Endothelial cell of umbilical vein (primary cell): ENCODE results near the gene POU3F1. TPM values are rescaled to one million over a fixed set of nuclear protein-coding genes. Genes with fewer than 3 reads are reported as not detected.

Experiments used
- BruUV-seq: library from RNA; stranded (reverse); fragments of 400-500 nt; replicated peaks from 2 replicates; lab custom pipeline; 2021; lab: Mats Ljungman, UMichigan
- CTCF ChIA-PET: fragments of 300-600, 350-600 bp; sonication (Branson Sonifier 250); formaldehyde crosslinking; loops from one replicate; lab custom pipeline; 2021; ENCODE audit warnings: antibody characterized with exemption, inconsistent platforms; lab: Charles Lee
- POLR2A ChIA-PET: fragments of 300-600, 350-600 bp; sonication (Branson Sonifier 250); formaldehyde crosslinking; loops from one replicate; lab custom pipeline; 2021; ENCODE audit warnings: antibody characterized with exemption, inconsistent platforms; lab: Charles Lee
- DNase-seq: peaks from one replicate; pipeline ENCODE4 v3.0.0-alpha.2; 2011; ENCODE audit warnings: low read depth, low spot score
- FAIRE-seq: peaks from 2 replicates; lab custom pipeline; 2011; peaks lifted over from hg19 to GRCh38; lab: Jason Lieb, UNC
- H2AFZ ChIP-seq: 2 replicates; pipeline ENCODE4 v1.6.0; 2012; ENCODE audit warnings: low read depth, low read length, control low read depth, inconsistent platforms
- H3K27ac ChIP-seq: 2 replicates; pipeline ENCODE4 v1.5.1; 2011; ENCODE audit warnings: low read depth, mild to moderate bottlenecking, control low read depth, low read length, moderate library complexity; ENCODE audit not compliant: insufficient read depth
- H3K27me3 ChIP-seq, 2 experiments: 2 replicates each; pipeline versions ENCODE4 v1.6.0 to v1.6.1; 2011; ENCODE audit warnings: low read length in 2 of 2, mixed read lengths in 1 of 2; ENCODE audit not compliant: control insufficient read depth in 2 of 2, insufficient read depth in 2 of 2
- H3K36me3 ChIP-seq, 2 experiments: 2 replicates in 1 of 2; 3 replicates in 1 of 2; pipeline ENCODE4 v1.5.1; 2011; ENCODE audit warnings: low read length in 2 of 2, mild to moderate bottlenecking in 1 of 2, moderate library complexity in 1 of 2; ENCODE audit not compliant: control insufficient read depth in 2 of 2, insufficient read depth in 2 of 2; ENCODE audit errors: extremely low read depth in 1 of 2
- H3K4me1 ChIP-seq: 3 replicates; pipeline ENCODE4 v1.5.1; 2011; ENCODE audit warnings: mild to moderate bottlenecking, low read length; ENCODE audit not compliant: control insufficient read depth, insufficient read depth; ENCODE audit errors: extremely low read depth
- H3K4me2 ChIP-seq: 2 replicates; pipeline ENCODE4 v1.6.1; 2011; ENCODE audit warnings: low read length, control low read depth, mixed read lengths; ENCODE audit not compliant: insufficient read depth
- H3K4me3 ChIP-seq, 3 experiments: fragments of 200-600 bp in 1 of 3; sonication (generic), shearing (Covaris generic) in 1 of 3; replicated peaks in 1 of 3; 2 replicates each; pipeline ENCODE4 v1.5.1; 2011 to 2016; ENCODE audit warnings: control low read depth in 3 of 3, low read length in 3 of 3, mild to moderate bottlenecking in 2 of 3, inconsistent platforms in 1 of 3, low read depth in 1 of 3, moderate library complexity in 1 of 3; ENCODE audit not compliant: insufficient read depth in 1 of 3
- H3K79me2 ChIP-seq: 2 replicates; pipeline ENCODE4 v1.6.0; 2012; ENCODE audit warnings: low read length, inconsistent platforms; ENCODE audit not compliant: control insufficient read depth, insufficient read depth
- H3K9ac ChIP-seq: replicated peaks from 2 replicates; pipeline ENCODE3; 2011; ENCODE audit warnings: low read length, control low read depth; ENCODE audit not compliant: insufficient read depth; ENCODE audit errors: extremely low read depth
- H3K9me1 ChIP-seq: replicated peaks from 3 replicates; pipeline ENCODE4 v1.6.0; 2011; ENCODE audit warnings: mild to moderate bottlenecking, low read length; ENCODE audit not compliant: control insufficient read depth, insufficient read depth; ENCODE audit errors: extremely low read depth
- H3K9me3 ChIP-seq: replicated peaks from 2 replicates; pipeline ENCODE4 v1.5.1; 2012; ENCODE audit warnings: low read length, inconsistent platforms; ENCODE audit not compliant: control insufficient read depth, insufficient read depth
- H4K20me1 ChIP-seq: replicated peaks from 2 replicates; pipeline ENCODE3; 2011; ENCODE audit warnings: mild to moderate bottlenecking, low read length; ENCODE audit not compliant: control insufficient read depth, insufficient read depth; ENCODE audit errors: extremely low read depth
- EZH2 ChIP-seq: IDR thresholded peaks from 2 replicates; pipeline ENCODE4 v1.6.1; 2012; ENCODE audit warnings: borderline replicate concordance, low read depth, mild to moderate bottlenecking, moderate library complexity, low read length, inconsistent platforms; ENCODE audit not compliant: severe bottlenecking
- FOS ChIP-seq: IDR thresholded peaks from 2 replicates; pipeline ENCODE4 v1.6.1; 2011; ENCODE audit warnings: mild to moderate bottlenecking, low read length, moderate library complexity, borderline replicate concordance; ENCODE audit not compliant: insufficient read depth
- GATA2 ChIP-seq: IDR thresholded peaks from 2 replicates; pipeline ENCODE4 v1.7.0; 2011; ENCODE audit warnings: low read depth, mild to moderate bottlenecking, moderate library complexity, mixed read lengths, low read length; ENCODE audit not compliant: insufficient read length, insufficient read depth
- JUN ChIP-seq: IDR thresholded peaks from 2 replicates; pipeline ENCODE4 v1.6.1; 2011; ENCODE audit warnings: borderline replicate concordance, low read depth; ENCODE audit not compliant: insufficient read length, insufficient read depth
- MAX ChIP-seq: IDR thresholded peaks from 2 replicates; pipeline ENCODE4 v1.6.1; 2011; ENCODE audit not compliant: insufficient read depth, insufficient read length
- MYC ChIP-seq: IDR thresholded peaks from one replicate; pipeline ENCODE4 v1.6.1; 2011; ENCODE audit warnings: mild to moderate bottlenecking, low read depth, low read length
- POLR2A ChIP-seq: IDR thresholded peaks from 2 replicates; pipeline ENCODE4 v1.6.1; 2012; ENCODE audit warnings: low read depth, mild to moderate bottlenecking, control low read depth, low read length
- POLR2AphosphoS5 ChIP-seq: IDR thresholded peaks from 2 replicates; pipeline ENCODE4 v1.6.1; 2012; ENCODE audit warnings: low read depth, mild to moderate bottlenecking, control low read depth, low read length, moderate library complexity; ENCODE audit not compliant: insufficient read depth
- dilution Hi-C: fragments of 300-500 bp; cut with MboI; formaldehyde crosslinking; loops from one replicate; pipeline ENCODE4 v1.15.0; 2019; ENCODE audit warnings: low sequenced_read_pairs; ENCODE audit not compliant: extremely low pct_ligation_motif_present
- intact Hi-C: fragments of 100-400 bp; cut with micrococcal nuclease; formaldehyde crosslinking; loops from one replicate; pipeline ENCODE4 v1.10.0; 2022
- polyA plus RNA-seq, 4 experiments: library from polyadenylated mRNA; depleted of rRNA in 3 of 4; stranded (reverse) in 3 of 4; unstranded in 1 of 4; fragments of >200 nt; gene quantifications; 2 replicates each; pipeline versions ENCODE4 v1.2.1 to v1.2.3, GENCODE V29; 2011 to 2012; ENCODE audit warnings: missing spikeins in 1 of 4
- total RNA-seq: library from RNA; stranded (reverse); gene quantifications from 2 replicates; pipeline ENCODE4 v1.2.3, GENCODE V29; 2021
- TF ChIP-seq, protein P1 (sequence below), 2 donors: IDR thresholded peaks; 1 replicate in 1 of 2; 2 replicates in 1 of 2; pipeline ENCODE4 v1.5.1; 2011; ENCODE audit warnings: low read length in 2 of 2, mild to moderate bottlenecking in 2 of 2, moderate library complexity in 2 of 2, control low read depth in 1 of 2, inconsistent platforms in 1 of 2, low read depth in 1 of 2; ENCODE audit not compliant: insufficient read depth in 1 of 2; ENCODE audit errors: extremely low read depth in 1 of 2

POU3F1 gene
- total and polyA plus RNA-seq, 2 donors (not counting 3 experiments of a cell fraction or from before 2014, with no cell fraction given), result not detected

DNA sequence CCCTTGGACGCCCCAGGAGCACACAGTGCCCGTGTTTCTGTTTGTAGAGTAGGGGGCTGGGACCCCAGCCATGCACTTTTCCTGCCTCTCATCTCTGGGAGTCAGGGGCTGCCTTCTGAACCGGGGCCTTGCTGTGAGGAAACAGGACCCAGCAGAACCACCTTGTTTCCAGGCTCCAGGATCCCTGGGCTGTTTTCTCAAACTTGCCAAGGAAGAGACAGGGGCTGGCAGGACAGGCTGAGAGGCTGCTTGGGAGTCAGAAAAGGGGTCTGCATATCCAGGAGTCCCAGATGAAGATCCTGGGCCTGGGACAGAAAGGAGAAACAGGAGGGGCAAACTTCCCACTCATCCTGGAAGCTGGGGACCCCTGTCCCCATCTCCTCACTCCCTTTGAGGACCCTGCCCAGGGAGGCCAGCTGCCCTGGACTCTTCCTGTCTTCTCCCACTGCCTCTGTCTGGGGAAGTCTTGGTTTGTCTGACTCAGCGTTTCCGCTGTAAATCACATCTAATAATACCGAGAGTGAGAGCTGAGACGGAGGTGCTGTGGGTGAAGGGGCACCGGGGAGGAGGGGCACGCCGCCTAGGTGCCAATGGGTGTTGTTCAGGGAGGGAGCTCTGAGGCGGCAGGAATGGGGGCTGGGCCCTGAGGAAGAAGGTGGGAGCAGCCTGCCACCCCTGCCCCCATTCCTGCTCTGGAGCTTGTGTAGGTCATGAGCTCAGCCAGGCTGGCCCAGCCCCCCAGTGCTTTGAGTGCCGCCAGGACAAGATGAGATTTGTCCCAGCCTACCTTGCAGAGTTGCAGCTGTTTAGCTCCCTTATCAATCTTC lies 16.7 kb downstream of the POU3F1 start:
- H3K79me2 ChIP-seq, result no peaks in the 10 kb centered on the region
- H3K9ac ChIP-seq, result peak overlapping the region; percentile 5
- no peak overlapping the region for H3K4me3 ChIP-seq
- no peaks in the 10 kb centered on the region for H3K9me3 ChIP-seq
- H3K4me2 ChIP-seq, result peak overlapping the region; percentile 45
- ChIA-PET CTCF (interaction anchor here (0.5 to 7.4 kb wide), 7 partner anchors 8 to 805 kb away, joined by 3 to 66 read pairs (median 20); partner anchors contain the start of genes POU3F1 and SF3A3), POLR2A (interaction anchor here (0.6 kb wide), 1 partner anchor 116 kb away, joined by 3 read pairs; no protein-coding TSS in a partner anchor)
- no peaks in the 10 kb centered on the region for H4K20me1 ChIP-seq
- intact Hi-C loops, result loop anchor here (1.0 to 10.0 kb wide), 5 partner anchors 17 to 787 kb away; no protein-coding TSS in a partner anchor
- H3K4me1 ChIP-seq, result peaks cover 38% of the 10 kb centered on the region
- TF ChIP-seq JUN (peak; percentile 42), GATA2 (no peak), MAX (no peak), POLR2AphosphoS5 (peak; percentile 75), MYC (no peak), EZH2 (no peak), POLR2A (no peak), FOS (peak; percentile 72)
- TF ChIP-seq, protein P1, sequence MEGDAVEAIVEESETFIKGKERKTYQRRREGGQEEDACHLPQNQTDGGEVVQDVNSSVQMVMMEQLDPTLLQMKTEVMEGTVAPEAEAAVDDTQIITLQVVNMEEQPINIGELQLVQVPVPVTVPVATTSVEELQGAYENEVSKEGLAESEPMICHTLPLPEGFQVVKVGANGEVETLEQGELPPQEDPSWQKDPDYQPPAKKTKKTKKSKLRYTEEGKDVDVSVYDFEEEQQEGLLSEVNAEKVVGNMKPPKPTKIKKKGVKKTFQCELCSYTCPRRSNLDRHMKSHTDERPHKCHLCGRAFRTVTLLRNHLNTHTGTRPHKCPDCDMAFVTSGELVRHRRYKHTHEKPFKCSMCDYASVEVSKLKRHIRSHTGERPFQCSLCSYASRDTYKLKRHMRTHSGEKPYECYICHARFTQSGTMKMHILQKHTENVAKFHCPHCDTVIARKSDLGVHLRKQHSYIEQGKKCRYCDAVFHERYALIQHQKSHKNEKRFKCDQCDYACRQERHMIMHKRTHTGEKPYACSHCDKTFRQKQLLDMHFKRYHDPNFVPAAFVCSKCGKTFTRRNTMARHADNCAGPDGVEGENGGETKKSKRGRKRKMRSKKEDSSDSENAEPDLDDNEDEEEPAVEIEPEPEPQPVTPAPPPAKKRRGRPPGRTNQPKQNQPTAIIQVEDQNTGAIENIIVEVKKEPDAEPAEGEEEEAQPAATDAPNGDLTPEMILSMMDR (IDR thresholded peaks at IDR 0.05; ENCODE audit: extremely low read depth in 1 of 2, insufficient read depth in 1 of 2, low read depth in 1 of 2, low read length in 2 of 2), result no peak
- DNase-seq, result peak; percentile 79
- H3K36me3 ChIP-seq, result peaks cover 0 to 3% of the 10 kb centered on the region in 2 experiments
- BruUV-seq, result no TSS peak
- peak; percentile 90 for FAIRE-seq
- H3K27ac ChIP-seq, result peak overlapping the region; percentile 69
- no peaks in the 10 kb centered on the region for H3K27me3 ChIP-seq
- no peaks in the 10 kb centered on the region for H3K9me1 ChIP-seq
- no peak overlapping the region for H2AFZ ChIP-seq
- dilution Hi-C loops, result no loop called here
